ENCODE results near the gene PIM1. TPM values are rescaled to one million over a fixed set of nuclear protein-coding genes. Genes with fewer than 3 reads are reported as not detected.

PIM1 gene
- total RNA-seq, 1 donor from 2014 or later = 3.0 TPM

GRCh38 chr6:37137201-37138090 lies 32.5 kb upstream of the PIM1 start:
- DNase-seq (ENCODE audit: low read depth) = peak; percentile 92

GRCh38 chr6:37138856-37139229 lies 31.1 kb upstream of the PIM1 start:
- DNase-seq (ENCODE audit: low read depth) = no peak

GRCh38 chr6:37139230-37139962 lies 30.6 kb upstream of the PIM1 start:
- no peak for DNase-seq (ENCODE audit: low read depth)

GRCh38 chr6:37140145-37140544 lies 29.8 kb upstream of the PIM1 start:
- no peak for DNase-seq (ENCODE audit: low read depth)

GRCh38 chr6:37141281-37142049 lies 28.5 kb upstream of the PIM1 start:
- peak; percentile 56 for DNase-seq (ENCODE audit: low read depth)

GRCh38 chr6:37142050-37142614 lies 27.8 kb upstream of the PIM1 start:
- DNase-seq (ENCODE audit: low read depth) = peak; percentile 49

GRCh38 chr6:37143585-37143984 lies 26.4 kb upstream of the PIM1 start:
- DNase-seq (ENCODE audit: low read depth) = no peak

- DNase-seq (ENCODE audit: low read depth) = no peak
These were observed 24.5 kb upstream of the PIM1 start for GRCh38 chr6:37145443-37145842.

- no peak for DNase-seq (ENCODE audit: low read depth)
These were observed 23.2 kb upstream of the PIM1 start for GRCh38 chr6:37146735-37147157.

- DNase-seq (ENCODE audit: low read depth) = peak; percentile 80
These were observed 20.2 kb upstream of the PIM1 start for GRCh38 chr6:37149745-37150144.

GRCh38 chr6:37150314-37150713 lies 19.6 kb upstream of the PIM1 start:
- no peak for DNase-seq (ENCODE audit: low read depth)

GRCh38 chr6:37155394-37156312 lies 14.3 kb upstream of the PIM1 start:
- no peak for DNase-seq (ENCODE audit: low read depth)

GRCh38 chr6:37158508-37158907 lies 11.4 kb upstream of the PIM1 start:
- no peak for DNase-seq (ENCODE audit: low read depth)

GRCh38 chr6:37160922-37161778 lies 8.8 kb upstream of the PIM1 start:
- peak; percentile 35 for DNase-seq (ENCODE audit: low read depth)

- DNase-seq (ENCODE audit: low read depth) = no peak
These were observed 7.2 kb upstream of the PIM1 start for GRCh38 chr6:37162740-37163139.

- no peak for DNase-seq (ENCODE audit: low read depth)
These were observed 1.7 kb upstream of the PIM1 start for GRCh38 chr6:37168163-37168758.

- DNase-seq (ENCODE audit: low read depth) = peak; percentile 54
These were observed 999 bp upstream of the PIM1 start for GRCh38 chr6:37168811-37169495.
